HPDE6-E6E7 (cell line): Measurements from ENCODE around the gene MT1G.
"Not testable (repeated sequence)": the region's sequence is repeated elsewhere in the genome, so short reads cannot be mapped to it uniquely, and the experiment has no call there.

Experiments
- DNase-seq: peaks from one replicate; pipeline ENCODE4 v3.0.0; 2011; ENCODE audit warnings: missing footprints; ENCODE audit errors: extremely low spot score

MT1G gene

DNA sequence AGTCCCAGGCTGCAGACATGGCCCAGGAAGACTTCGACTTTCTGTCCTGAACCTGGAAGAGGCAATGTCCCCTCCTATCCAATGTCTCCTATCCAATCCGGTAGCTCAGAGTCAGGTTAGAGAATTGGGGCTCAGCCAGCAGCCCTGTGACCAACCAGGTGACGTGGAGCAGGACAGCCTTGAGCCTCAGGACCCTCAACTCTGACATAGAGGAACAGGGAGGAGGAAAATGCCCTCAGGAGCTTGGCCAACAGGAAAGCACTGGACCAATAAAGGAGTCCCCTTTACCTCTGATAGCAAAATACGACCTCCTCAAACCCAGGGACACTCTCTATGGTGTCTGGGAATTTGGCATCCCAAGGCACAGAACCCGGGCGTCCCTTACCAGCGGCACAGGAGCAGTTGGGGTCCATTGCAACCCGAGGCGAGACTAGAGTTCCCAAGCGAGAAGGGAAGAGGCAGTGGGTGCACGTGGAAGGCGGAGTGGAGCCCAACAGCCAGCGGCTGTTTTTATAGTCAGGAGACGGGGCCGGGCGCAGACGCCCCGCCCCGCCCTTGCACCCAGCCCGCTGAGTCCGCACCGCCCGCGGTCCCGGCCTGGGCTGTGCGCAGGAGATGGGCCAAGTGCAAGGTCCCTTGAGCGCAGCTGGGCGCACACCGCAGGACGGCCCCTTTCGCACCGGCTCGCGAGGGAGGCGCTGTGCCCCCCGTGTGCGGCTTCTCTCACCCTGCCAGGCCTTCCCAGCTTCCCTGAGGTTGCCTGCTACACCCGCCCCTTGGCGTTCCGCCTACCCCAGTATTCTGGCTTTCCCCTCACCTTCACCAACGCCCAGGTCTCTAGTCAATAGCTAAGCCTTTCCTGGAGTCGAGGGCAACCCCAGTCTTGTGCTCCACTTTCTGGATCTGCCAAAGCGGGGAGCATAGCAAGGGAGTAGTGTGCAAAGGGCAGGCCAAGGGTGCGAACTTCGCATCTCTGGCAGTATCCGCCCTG is at the start of gene MT1G:
MT1G (minus strand) TSS at position 485 of the 991 bp plus-strand sequence; CDS start at position 413, 72 bp downstream.
- DNase-seq, result no peak

DNA sequence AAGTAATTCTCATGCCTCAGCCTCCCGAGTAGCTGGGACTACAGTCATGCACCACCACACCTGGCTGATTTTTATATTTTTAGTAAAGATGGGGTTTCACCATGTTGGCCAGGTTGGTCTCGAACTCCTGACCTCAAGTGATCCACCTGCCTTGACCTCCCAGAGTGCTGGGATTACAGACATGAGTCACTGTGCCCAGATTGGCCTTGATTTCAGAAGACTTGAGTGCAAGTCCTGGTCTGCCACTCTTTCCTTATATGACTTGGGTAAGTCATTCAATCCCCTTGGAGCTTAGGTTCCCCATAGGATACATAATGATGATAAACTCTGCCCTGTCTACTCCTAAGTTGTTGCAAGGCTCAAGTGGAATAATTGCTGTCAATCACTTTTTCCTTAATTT is 49.7 kb upstream of the MT1G start:
- not testable (repeated sequence) for DNase-seq

DNA sequence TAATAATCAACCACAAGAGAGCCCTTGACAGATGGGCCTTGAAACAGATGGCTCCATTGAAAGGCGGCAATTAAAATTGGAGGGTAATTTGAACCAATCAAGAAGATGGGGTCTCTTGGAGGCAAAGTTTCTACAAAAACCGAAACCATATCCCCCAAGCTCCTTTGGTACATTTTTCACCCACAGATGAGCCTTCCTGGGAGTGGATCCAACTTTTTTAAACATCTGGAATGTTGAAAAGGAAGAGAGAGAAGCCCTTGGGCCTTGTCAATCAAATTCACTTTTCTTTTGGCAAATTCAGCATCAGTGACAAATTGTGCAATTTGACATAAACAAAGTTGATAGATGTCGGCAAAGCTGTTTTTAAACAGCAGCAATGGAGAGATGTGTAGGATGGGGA is 48.9 kb upstream of the MT1G start:
- no peak for DNase-seq

DNA sequence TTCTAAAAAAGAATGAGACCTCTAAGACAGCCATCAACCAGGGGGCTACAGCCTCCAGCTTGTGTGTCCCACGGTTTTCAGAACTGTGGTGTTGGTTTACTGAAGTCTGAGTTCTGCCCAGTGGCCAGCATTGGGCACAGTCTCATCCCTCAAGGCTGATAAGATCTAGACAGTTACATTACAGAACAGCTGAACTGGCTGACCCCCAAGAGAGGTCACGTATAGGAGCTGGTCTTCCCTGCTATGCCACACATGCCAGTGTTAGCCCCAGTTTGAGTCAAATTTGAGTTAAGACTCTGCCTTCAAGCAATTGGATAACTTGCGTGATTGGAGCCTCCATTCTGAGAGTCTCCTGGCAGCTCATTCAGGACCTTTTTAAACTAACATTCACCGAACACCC is 47.3 kb upstream of the MT1G start:
- no peak for DNase-seq

DNA sequence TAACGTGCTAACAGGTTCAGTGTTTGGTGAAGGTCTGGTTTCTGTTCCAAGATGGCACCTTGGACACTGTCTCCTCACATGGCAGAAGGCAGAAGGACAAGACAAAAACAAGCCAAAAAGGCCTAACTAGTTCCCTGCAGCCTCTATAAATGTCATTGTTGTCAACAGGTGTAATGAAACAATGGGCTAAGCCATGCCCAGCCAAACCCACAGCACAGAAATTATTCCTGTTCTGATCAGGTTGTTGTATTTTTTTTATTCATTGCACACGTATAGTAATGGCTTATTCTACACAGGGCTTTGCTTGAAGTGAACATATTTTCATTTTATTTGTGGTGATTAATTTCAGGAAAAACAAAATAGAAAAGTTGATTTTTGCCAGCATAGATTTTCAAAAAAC is 45.9 kb upstream of the MT1G start:
- no peak for DNase-seq

DNA sequence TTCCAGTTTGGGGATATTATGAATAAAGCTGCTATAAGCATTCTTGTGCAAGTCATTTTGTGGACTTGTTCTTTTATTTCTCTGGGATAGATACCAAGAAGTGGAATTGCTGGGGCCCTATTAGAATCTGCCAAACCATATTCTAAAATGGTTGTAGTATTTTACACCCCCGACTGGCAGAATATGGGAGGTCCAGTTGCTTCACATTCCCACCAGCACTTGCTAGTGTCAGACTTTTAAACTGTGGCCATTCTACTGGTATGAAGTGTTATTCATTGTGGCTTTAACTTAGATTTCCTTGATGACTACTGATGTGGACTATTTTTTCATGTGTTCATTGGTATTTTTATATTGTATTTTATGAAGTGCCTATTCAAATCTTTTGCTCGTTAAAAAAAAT is 44.0 kb upstream of the MT1G start:
- DNase-seq, result no peak

DNA sequence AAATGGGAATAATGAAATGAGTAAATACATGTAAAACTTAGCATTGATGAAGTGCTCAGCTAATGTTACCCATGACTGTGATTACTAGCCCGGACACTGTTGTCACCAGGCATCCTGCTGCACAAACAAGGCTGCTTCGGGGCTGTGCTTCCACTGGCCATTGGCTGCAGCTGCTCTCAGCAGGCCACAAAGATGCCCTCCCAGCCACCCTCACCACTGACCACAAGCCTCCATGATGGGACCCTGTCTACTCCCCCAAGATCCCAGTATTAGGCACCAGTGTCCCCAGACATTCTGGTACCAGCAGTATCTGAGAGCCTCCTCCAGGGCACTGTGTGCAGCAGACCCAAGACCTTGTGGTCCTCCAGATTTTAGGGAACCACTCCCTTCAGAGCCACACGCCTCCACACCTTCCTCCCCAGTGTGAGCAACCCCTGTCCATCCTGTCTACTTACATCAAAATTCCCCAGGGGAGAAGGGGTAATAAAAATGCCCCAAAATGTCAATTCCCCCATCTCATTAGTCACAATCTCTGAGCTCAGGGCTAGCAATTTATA is 42.4 kb upstream of the MT1G start:
- no peak for DNase-seq

DNA sequence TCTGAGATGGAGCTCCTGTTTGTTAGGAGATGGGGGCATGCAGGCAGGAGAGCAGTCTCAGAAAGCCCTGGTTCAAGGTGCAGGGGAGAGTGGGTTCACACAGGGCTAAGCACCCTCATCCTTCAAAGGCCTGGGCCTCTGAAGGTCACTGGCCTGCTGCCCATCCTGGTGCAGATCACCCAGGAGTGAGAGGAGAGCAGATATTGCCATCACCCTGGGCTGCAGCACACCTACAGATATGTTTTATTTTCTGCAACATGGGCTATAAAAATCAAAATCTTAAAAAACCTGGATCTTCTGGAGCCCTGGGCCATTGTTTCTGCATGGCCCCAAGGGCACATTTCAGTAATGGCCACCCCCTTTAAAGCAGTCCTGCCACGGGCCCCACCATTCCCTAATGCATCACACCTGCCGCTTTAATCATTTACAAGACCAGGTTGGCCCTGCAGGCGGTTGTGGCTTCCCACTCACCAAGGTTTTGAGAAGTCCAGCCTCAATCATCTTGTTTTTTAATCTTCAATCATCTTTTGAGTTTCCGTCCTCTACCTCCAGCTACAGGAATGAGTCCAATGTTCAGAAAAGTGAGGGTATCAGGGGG is 41.7 kb upstream of the MT1G start:
- DNase-seq, result no peak

DNA sequence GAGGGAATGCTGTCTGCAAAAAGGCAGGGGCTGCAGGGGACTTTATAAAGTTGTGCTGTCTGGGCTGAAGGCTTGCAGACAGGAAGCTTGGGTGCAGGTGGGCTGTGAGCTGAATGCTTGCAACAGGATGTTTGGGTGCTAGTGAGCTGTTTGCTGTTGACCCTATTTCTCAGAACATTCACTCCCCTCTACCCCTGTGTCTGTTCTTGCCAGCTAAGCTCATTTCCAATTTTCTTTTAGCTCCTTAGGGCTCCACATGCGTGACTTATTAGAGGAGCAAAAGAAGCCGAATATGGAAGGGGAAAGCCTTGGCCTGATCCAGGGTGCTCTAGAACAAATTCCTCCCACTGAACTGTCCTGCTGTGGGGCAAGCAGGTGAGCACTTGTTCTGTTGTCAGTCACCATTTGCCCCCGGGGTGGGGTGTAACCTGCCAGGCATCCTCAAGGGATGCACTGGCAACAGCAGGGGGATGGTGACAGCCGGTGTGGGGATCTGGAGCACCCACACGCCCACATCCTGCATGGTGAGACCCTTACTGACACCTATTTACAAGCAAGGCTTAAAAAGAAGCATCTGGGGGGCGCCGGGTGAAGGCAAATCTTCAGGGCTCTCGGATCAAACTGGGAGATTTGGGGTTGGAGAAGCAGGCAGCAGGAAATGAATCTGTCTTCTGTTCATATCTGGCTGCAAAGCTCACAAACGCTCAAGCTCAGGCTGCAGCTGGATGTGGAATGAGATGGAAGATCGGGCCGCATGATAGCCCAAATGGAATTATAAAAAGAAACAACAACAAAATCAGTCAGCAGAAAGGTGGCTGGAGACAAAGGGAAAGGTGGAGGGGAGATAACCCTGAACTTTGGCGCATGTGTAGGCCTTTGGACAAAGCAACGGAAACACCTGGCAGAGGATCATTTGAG is 40.9 kb upstream of the MT1G start:
- no peak for DNase-seq

DNA sequence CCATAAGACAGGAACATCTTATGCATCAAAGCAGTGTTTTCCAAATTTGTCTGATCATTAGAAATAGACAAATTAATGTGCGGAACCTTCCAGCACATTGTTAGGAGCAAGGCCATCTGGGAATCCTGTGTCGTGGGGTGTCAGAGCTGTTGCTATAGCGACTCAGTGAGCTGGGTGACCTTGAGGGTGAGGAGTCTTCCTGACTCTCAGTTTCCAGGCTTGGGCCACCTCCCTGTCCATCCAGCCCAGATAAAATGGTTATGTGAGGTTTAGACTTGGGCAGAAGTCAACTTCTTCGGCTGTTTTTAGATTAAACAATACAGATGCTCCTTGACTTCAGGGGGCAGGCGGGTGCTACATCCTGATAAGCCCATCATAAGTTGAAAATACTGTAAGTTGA is 35.0 kb upstream of the MT1G start:
- no peak for DNase-seq

DNA sequence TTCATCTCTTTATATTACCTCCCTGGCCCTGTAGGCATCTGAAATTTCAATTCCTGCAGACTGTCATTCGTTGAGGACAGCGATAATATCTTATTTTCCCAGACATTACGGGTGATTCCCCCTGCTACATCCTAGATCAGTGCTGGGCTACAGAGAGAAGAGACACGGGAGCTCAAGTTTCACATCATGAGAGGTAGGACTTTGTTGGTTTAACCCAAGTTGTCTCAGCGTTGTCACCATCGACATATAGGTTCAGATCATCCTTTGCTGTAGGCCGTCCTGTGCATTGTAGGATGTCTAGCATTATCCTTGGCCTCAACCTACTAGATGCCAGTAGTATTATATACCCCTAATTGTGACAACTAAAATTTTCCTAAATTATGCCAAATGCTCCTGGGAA is 33.7 kb upstream of the MT1G start:
- no peak for DNase-seq

DNA sequence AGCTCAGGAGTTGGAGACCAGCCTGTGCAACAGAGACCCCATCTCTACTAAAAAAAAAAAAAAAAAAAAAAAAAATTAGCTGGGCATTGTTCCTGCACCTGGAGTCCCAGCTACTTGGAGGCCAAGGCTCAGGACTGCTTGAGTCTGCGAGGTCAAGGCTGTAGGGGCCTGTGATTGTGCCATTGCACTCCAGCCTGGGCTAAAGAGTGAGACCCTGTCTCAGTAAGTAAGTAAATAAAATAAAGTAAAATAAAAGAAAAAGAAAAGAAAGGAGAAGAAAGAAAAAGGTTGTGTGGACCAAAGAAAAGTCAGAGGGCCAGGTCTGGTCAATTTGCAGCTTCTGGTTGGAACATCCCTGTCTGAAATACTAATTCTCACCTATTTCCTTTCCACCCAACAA is 32.8 kb upstream of the MT1G start:
- no peak for DNase-seq

DNA sequence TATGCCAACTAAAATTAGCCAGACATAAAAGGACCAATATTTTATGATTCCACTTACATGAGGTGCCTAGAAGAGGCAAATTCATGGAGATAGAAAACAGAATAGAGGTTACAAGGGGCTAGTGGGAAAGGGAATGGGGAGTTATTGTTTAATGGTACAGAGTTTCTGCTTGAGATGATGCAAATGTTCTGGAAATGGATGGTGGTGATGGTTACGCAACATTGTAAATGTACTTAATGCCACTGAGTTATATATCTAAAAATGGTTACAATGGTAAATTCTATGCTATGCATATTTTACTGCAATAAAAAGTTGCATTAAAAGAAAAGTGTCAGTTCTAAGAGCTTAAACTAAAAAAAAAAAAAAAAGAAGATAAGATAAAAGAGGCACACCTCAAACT is 32.3 kb upstream of the MT1G start:
- DNase-seq, result no peak

DNA sequence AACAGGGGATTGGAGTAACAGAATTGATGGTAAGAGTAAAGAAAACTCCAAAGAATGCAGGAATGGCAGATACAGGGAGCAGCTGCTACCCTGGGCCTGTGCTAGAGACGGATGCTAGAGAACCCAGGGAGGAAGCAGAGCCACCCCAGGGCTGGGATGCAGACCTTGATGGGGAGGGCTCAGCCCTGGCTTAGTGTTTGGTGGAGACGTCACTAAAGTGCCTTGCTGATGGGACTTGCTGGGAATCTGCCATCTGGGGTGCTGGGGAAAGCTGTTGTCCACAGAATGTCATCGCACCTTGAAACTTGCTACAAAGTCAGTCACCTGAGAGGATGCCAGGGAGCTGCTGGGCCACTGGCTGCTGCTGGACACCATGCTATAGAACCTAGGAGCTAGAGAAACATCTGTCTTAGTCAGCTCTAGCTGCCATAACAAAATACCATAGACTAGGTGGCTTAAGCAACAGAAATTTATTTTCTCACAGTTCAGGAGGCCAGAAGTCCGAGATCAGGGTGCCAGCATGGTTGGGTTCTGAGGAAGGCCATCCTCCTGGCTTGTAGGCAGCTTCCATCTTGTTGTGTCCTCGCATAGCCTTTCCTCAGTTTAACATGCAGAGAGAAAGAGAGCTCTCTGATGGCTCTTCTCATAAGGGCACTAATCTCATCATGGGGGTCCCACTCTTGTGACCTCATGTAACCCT is 29.7 kb upstream of the MT1G start:
- no peak for DNase-seq

DNA sequence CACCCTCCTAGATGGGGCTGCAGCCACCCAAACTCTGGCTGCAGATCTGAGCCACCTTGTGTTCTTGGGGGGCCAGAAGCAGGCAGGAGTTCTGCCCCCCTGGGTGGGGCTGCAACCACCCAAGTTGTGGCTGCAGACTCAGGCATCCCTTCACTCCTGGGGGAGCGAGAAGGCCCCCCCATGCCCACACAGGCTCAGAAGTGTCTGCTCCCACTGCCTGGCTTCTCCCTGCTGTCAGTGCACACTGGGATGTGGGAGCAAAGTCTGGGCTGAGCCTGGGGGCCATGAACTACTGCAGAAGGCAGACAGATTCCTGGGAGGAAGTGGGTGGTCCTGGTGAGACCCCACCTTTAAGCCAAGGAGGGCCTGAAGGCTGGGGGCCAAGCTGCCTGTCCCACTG is 27.4 kb upstream of the MT1G start:
- no peak for DNase-seq

DNA sequence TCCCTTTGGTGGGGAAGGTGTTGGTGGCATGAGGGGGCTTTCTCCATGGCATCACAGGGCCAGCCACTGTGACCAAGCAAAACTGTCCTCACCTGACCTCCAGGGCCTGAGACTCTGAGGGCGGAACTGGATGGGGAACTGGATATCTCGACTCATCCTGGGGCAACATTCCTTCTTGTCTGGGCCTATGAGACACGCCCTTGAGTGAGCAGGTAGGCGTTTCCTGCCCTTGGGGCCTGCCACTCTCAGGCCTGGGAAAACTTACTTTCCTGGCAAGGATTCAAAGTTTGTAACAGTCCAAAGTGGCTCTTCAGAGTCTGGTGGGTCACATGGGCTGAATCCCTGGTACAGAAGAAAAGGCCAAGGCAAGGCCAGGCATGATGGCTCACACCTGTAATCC is 24.0 kb upstream of the MT1G start:
- peak; percentile 98 for DNase-seq

DNA sequence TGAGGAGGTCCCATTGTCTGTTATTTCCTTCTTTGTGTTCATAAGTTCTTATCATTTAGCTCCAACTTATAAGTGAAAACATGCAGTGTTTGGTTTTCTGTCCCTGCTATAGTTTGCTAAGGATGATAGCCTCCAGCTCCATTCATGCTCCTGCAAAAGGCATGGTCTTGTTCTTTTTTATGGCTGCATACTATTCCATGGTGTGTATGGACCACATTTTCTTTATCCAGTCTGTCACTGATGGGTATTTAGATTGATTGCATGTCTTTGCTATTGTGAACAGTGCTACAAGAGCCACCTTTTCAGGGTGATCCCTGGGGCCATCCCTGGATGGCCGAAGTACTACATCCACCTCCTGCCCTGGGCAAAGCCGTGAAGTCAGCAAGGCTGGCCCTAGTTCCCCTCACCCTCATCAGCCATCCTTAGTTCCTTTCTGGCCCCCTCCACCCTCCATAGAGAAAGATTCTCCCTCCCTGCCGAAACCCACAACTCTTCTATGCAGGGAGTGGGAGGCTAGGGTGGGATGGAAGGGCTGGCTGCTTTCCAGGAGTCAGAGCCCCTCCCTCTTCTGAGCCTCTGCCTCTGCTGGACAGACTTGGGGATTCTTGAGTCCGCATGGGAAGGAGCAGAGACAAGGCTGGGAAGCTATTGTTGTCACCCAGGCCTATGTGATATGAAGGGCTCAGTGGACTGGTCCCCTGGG is 22.7 kb upstream of the MT1G start:
- DNase-seq, result no peak

DNA sequence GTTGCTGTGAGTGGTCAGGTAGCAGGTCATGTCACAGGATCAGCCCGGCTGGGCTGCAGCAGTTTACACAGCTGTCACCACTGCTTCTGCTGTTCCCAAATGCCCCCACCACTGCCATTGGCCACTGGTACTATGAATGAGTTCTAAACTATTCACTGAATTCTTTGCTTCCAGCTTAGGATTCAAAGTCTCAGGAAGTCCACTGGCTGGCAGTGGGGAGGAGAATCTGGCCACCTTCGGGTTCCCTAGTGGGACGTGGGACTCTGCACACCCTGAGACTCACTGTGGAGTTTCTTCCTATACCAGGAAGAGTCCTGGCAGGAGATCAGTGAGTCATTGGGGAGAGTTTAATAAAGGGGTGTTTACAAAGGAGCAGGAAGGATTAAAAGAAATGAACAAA is 21.3 kb upstream of the MT1G start:
- DNase-seq, result no peak

DNA sequence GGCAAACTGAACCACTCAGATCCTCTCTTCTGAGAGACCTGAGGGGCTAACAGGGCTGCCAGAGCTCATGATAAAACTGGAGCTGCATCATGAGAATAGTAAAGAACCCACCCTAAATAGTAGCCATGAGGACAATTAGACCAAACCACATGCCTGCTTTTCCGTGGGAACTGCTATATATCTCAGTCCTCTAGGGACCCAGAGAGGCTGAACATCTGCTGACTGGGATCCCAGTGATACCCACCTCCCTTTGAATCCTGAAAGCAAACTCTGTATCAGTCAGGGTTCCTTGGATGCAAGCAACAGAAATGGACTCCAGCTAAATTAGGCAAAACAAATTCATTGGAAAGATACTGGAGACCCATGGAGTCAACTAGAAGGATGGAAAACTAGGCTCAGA is 20.9 kb upstream of the MT1G start:
- no peak for DNase-seq

DNA sequence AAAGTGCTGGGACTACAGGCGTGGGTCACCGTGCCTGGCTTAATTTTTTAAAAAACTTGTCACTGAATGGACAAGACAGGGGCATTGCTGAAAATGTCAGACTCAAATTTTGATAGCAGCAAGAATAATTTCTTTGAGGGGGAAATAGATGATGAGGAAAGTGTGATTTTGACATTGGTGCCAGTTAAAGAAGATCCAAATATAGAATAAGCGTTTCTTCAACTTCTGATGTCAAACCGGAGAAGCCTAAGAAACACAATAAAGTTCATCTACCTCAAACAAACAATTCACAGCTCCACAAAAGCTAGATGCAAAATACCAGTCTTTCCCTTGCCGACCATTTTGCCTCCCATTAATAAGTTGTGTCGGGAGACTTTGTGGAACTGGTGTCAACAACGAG is 18.9 kb upstream of the MT1G start:
- no peak for DNase-seq
